ENCODE results near the gene CPZ.

The CPZ gene

GRCh38 chr4:8639021-8639420, 46.5 kb downstream of the CPZ start:
- no peak for DNase-seq (ENCODE audit: low read depth in 2 of 2)

GRCh38 chr4:8639777-8640720, 47.5 kb downstream of the CPZ start:
- no peak for DNase-seq (ENCODE audit: low read depth in 2 of 2)

- no peak for DNase-seq (ENCODE audit: low read depth in 2 of 2)
Measured at GRCh38 chr4:8640816-8641215, 48.3 kb downstream of the CPZ start.

- DNase-seq (ENCODE audit: low read depth in 2 of 2): no peak
Measured at GRCh38 chr4:8641256-8641655, 48.7 kb downstream of the CPZ start.

- no peak for DNase-seq (ENCODE audit: low read depth in 2 of 2)
Measured at GRCh38 chr4:8641931-8642650, 49.5 kb downstream of the CPZ start.

- DNase-seq (ENCODE audit: low read depth in 2 of 2): no peak
Measured at GRCh38 chr4:8642651-8643321, 50.2 kb downstream of the CPZ start.

- DNase-seq (ENCODE audit: low read depth in 2 of 2): no peak
Measured at GRCh38 chr4:8643441-8643840, 50.9 kb downstream of the CPZ start.

- no peak for DNase-seq (ENCODE audit: low read depth in 2 of 2)
Measured at GRCh38 chr4:8643986-8644385, 51.4 kb downstream of the CPZ start.

- DNase-seq (ENCODE audit: low read depth in 2 of 2): no peak
Measured at GRCh38 chr4:8644461-8644891, 51.9 kb downstream of the CPZ start.

- DNase-seq (ENCODE audit: low read depth in 2 of 2): no peak
Measured at GRCh38 chr4:8644966-8645752, 52.6 kb downstream of the CPZ start.

- DNase-seq (ENCODE audit: low read depth in 2 of 2): no peak
Measured at GRCh38 chr4:8645753-8646124, 53.2 kb downstream of the CPZ start.

GRCh38 chr4:8646296-8647093, 53.9 kb downstream of the CPZ start:
- no peak for DNase-seq (ENCODE audit: low read depth in 2 of 2)

- no peak for DNase-seq (ENCODE audit: low read depth in 2 of 2)
Measured at GRCh38 chr4:8647094-8647570, 54.6 kb downstream of the CPZ start.

- no peak for DNase-seq (ENCODE audit: low read depth in 2 of 2)
Measured at GRCh38 chr4:8647626-8648025, 55.1 kb downstream of the CPZ start.

GRCh38 chr4:8648296-8648695, 55.7 kb downstream of the CPZ start:
- DNase-seq (ENCODE audit: low read depth in 2 of 2): no peak

GRCh38 chr4:8648816-8649630, 56.5 kb downstream of the CPZ start:
- no peak for DNase-seq (ENCODE audit: low read depth in 2 of 2)

GRCh38 chr4:8649631-8650361, 57.2 kb downstream of the CPZ start:
- DNase-seq (ENCODE audit: low read depth in 2 of 2): no peak

- DNase-seq (ENCODE audit: low read depth in 2 of 2): no peak
Measured at GRCh38 chr4:8651661-8652180, 59.2 kb downstream of the CPZ start.
